ENCODE measurements around the gene DEPP1.

GRCh38 chr10:44976352-44977198 lies 2.0 kb downstream of the DEPP1 start:
- no peak for TF ChIP-seq CTCF (IDR thresholded peaks at IDR 0.05)
- TF ChIP-seq POLR2A (IDR thresholded peaks at IDR 0.05), result no peak
